B cell (primary cell): ENCODE results near the gene CCNI.

Experiments
- CTCF ChIP-seq: fragments of 200-600 bp; IDR thresholded peaks from one replicate; pipeline ENCODE4 v1.8.0; 2022; ENCODE audit warnings: antibody characterized with exemption, mild to moderate bottlenecking
- EZH2 ChIP-seq: IDR thresholded peaks from 2 replicates; pipeline ENCODE4 v1.6.1; 2012; ENCODE audit warnings: borderline replicate concordance, low read depth, mild to moderate bottlenecking, moderate library complexity, low read length; ENCODE audit not compliant: insufficient read depth, poor library complexity, severe bottlenecking

GRCh38 chr4:77123411-77123810 is 47.6 kb upstream of the CCNI start:
- TF ChIP-seq CTCF = no peak
- TF ChIP-seq EZH2 = no peak
